GM12878 (cell line): ENCODE results near the gene RPS19BP1. TPM values are rescaled to one million over a fixed set of nuclear protein-coding genes. Genes with fewer than 3 reads are reported as not detected.

ENCODE experiments used
- ATF7 ChIP-seq: fragments of 450-650 bp; IDR thresholded peaks from 2 replicates; pipeline ENCODE4 v1.6.1; 2016; ENCODE audit warnings: low read depth, mild to moderate bottlenecking
- BACH1 ChIP-seq: fragments of 450-650 bp; IDR thresholded peaks from 2 replicates; pipeline ENCODE4 v1.6.1; 2017; ENCODE audit warnings: mild to moderate bottlenecking, borderline replicate concordance
- E4F1 ChIP-seq: fragments of 450-650 bp; IDR thresholded peaks from 2 replicates; pipeline ENCODE4 v1.6.1; 2018; ENCODE audit warnings: borderline replicate concordance, mild to moderate bottlenecking; ENCODE audit not compliant: partially characterized antibody
- EED ChIP-seq: sonication (generic); IDR thresholded peaks from 2 replicates; pipeline ENCODE4 v1.6.1; 2016; ENCODE audit warnings: antibody characterized with exemption, low read depth
- EGR1 ChIP-seq, 2 experiments: IDR thresholded peaks; 1 replicate in 1 of 2; 2 replicates in 1 of 2; pipeline ENCODE4 v1.6.1; 2011 to 2012; ENCODE audit warnings: low read depth in 2 of 2, low read length in 2 of 2, borderline replicate concordance in 1 of 2, mild to moderate bottlenecking in 1 of 2, moderate library complexity in 1 of 2
- EP300 ChIP-seq, 2 experiments: fragments of 150-350 bp in 1 of 2; IDR thresholded peaks; 2 replicates each; pipeline ENCODE4 v1.6.1; 2011 to 2012; ENCODE audit warnings: low read depth in 2 of 2, low read length in 2 of 2, borderline replicate concordance in 1 of 2, improper control_type of control experiment in 1 of 2, inconsistent platforms in 1 of 2; ENCODE audit not compliant: control insufficient read depth in 1 of 2
- IRF5 ChIP-seq: fragments of 450-650 bp; IDR thresholded peaks from 2 replicates; pipeline ENCODE4 v1.6.1; 2017; ENCODE audit warnings: borderline replicate concordance
- KDM1A ChIP-seq: fragments of 200-600 bp; sonication (generic); IDR thresholded peaks from 2 replicates; pipeline ENCODE4 v1.6.1; 2016; ENCODE audit warnings: borderline replicate concordance
- LARP7 ChIP-seq: fragments of 450-650 bp; IDR thresholded peaks from 2 replicates; pipeline ENCODE4 v1.6.1; 2017; ENCODE audit warnings: mild to moderate bottlenecking
- NFYA ChIP-seq: IDR thresholded peaks from 2 replicates; pipeline ENCODE4 v1.6.1; 2011; ENCODE audit warnings: low read depth, mild to moderate bottlenecking, low read length, improper control_type of control experiment, borderline replicate concordance
- NFYB ChIP-seq: IDR thresholded peaks from 2 replicates; pipeline ENCODE4 v1.6.1; 2011; ENCODE audit warnings: low read depth, mild to moderate bottlenecking, low read length, improper control_type of control experiment, moderate library complexity; ENCODE audit not compliant: insufficient read depth
- NKRF ChIP-seq: fragments of 450-650 bp; conservative IDR thresholded peaks from 2 replicates; pipeline ENCODE4 v1.6.1; 2017; ENCODE audit warnings: mild to moderate bottlenecking, moderate library complexity
- PBX3 ChIP-seq: IDR thresholded peaks from 2 replicates; pipeline ENCODE4 v1.6.1; 2011; ENCODE audit warnings: mild to moderate bottlenecking, low read depth, low read length, moderate library complexity; ENCODE audit not compliant: insufficient replicate concordance
- PKNOX1 ChIP-seq: fragments of 450-650 bp; IDR thresholded peaks from 2 replicates; pipeline ENCODE4 v1.6.1; 2016; ENCODE audit warnings: mild to moderate bottlenecking
- RELB ChIP-seq: fragments of 450-650 bp; IDR thresholded peaks from 2 replicates; pipeline ENCODE4 v1.6.1; 2017; ENCODE audit warnings: low read depth, mild to moderate bottlenecking, moderate library complexity
- SIX5 ChIP-seq: IDR thresholded peaks from 2 replicates; pipeline ENCODE4 v1.6.1; 2011; ENCODE audit warnings: mild to moderate bottlenecking, low read depth, low read length, moderate library complexity; ENCODE audit not compliant: severe bottlenecking
- SMARCA5 ChIP-seq: fragments of 450-650 bp; IDR thresholded peaks from 2 replicates; pipeline ENCODE4 v1.6.1; 2017; ENCODE audit warnings: mild to moderate bottlenecking
- TCF12 ChIP-seq: IDR thresholded peaks from 2 replicates; pipeline ENCODE4 v1.6.1; 2011; ENCODE audit warnings: low read depth, mild to moderate bottlenecking, low read length
- ZNF207 ChIP-seq: fragments of 450-650 bp; IDR thresholded peaks from 2 replicates; pipeline ENCODE4 v1.6.1; 2014; ENCODE audit warnings: antibody characterized with exemption, mild to moderate bottlenecking, borderline replicate concordance
- polyA plus RNA-seq, 11 experiments: library from polyadenylated mRNA; depleted of rRNA in 4 of 11; unstranded in 6 of 11; stranded (reverse) in 5 of 11; fragments of >200 nt; fragmentation: Nextera tagmentation in 4 of 11; fragmentation: Illumina TruSeq in 1 of 11; extraction: Ambion mirVana in 4 of 11; extraction: Trizol in 1 of 11; gene quantifications; 1 replicate in 1 of 11; 2 replicates in 10 of 11; pipeline versions ENCODE4 v1.2.1 to v1.2.3, GENCODE V29; 2011 to 2016; ENCODE audit warnings: inconsistent platforms in 2 of 11, missing spikeins in 2 of 11, low read depth in 1 of 11
- total RNA-seq, 4 experiments: library from RNA; depleted of rRNA in 3 of 4; stranded (reverse); fragments of >200 nt in 3 of 4; fragmentation: Illumina TruSeq in 1 of 4; extraction: Trizol in 1 of 4; gene quantifications; 2 replicates each; pipeline versions ENCODE4 v1.2.1 to v1.2.3, GENCODE V29; 2013 to 2021

Gene RPS19BP1
- total and polyA plus RNA-seq, 10 of the 15 experiments (the other 5 are each of a cell fraction or from before 2014, with no cell fraction given), result 2.7 to 206 (median 78.6) TPM

- TF ChIP-seq PKNOX1, result peak; percentile 94
- TF ChIP-seq ATF7, result no peak
- TF ChIP-seq NFYB, result peak; percentile 90
- TF ChIP-seq PBX3, result peak; percentile 72
- no peak for TF ChIP-seq EED
- TF ChIP-seq ZNF207, result 0 out of 2 replicates have a peak, but pooled peaks have one; percentile 21
- peak; percentile 83 for TF ChIP-seq NKRF
- TF ChIP-seq SMARCA5, result peak; percentile 76; the same call in 1 of the 2 replicates
- TF ChIP-seq EGR1 (IDR thresholded peaks at IDR 0.05; ENCODE audit: borderline replicate concordance in 1 of 2, low read depth in 2 of 2, low read length in 2 of 2), result no peak
- TF ChIP-seq TCF12, result no peak
- TF ChIP-seq NFYA, result no peak
- TF ChIP-seq KDM1A, result no peak
- TF ChIP-seq SIX5, result no peak
- peak; percentile 65; the same call in 1 of the 2 replicates for TF ChIP-seq IRF5
- TF ChIP-seq LARP7, result peak; percentile 82
- TF ChIP-seq EP300 (IDR thresholded peaks at IDR 0.05; ENCODE audit: borderline replicate concordance in 1 of 2, control insufficient read depth in 1 of 2, low read depth in 2 of 2, low read length in 2 of 2), result no peak
- TF ChIP-seq BACH1, result peak; percentile 51
- TF ChIP-seq E4F1, result no peak
- peak; percentile 72 for TF ChIP-seq RELB
Measured at GRCh38 chr22:39519681-39520225, 12.8 kb downstream of the RPS19BP1 start (continued).
